HG03103 (cell line): ENCODE measurements around the gene TTC34.

ENCODE experiments used
- ATAC-seq: cut with Tn5 transposase; IDR thresholded peaks from one replicate; pipeline ENCODE4 v1.9.1; 2021; ENCODE audit warnings: low read depth; ENCODE audit not compliant: unreplicated experiment

Gene TTC34

GRCh38 chr1:2801535-2802291 lies at the start of gene TTC34:
Gene TTC34 (minus strand): TSS chr1:2801693. CDS start chr1:2800827, 866 bp downstream.
- no peak for ATAC-seq

GRCh38 chr1:2850502-2850901 lies 49.0 kb upstream of the TTC34 start:
- ATAC-seq: no peak

- no peak for ATAC-seq
Measured at GRCh38 chr1:2848006-2848670, 46.6 kb upstream of the TTC34 start.

- ATAC-seq: no peak
Measured at GRCh38 chr1:2847086-2847985, 45.8 kb upstream of the TTC34 start.

GRCh38 chr1:2845869-2846268 lies 44.4 kb upstream of the TTC34 start:
- no peak for ATAC-seq

- no peak for ATAC-seq
Measured at GRCh38 chr1:2840036-2840809, 38.7 kb upstream of the TTC34 start.

GRCh38 chr1:2837823-2838222 lies 36.3 kb upstream of the TTC34 start:
- no peak for ATAC-seq

GRCh38 chr1:2837316-2837715 lies 35.8 kb upstream of the TTC34 start:
- no peak for ATAC-seq

GRCh38 chr1:2836333-2836970 lies 35.0 kb upstream of the TTC34 start:
- ATAC-seq: no peak

- ATAC-seq: no peak
Measured at GRCh38 chr1:2835650-2836159, 34.2 kb upstream of the TTC34 start.

- ATAC-seq: no peak
Measured at GRCh38 chr1:2834741-2835564, 33.5 kb upstream of the TTC34 start.

GRCh38 chr1:2834146-2834475 lies 32.6 kb upstream of the TTC34 start:
- ATAC-seq: no peak

GRCh38 chr1:2833454-2834145 lies 32.1 kb upstream of the TTC34 start:
- ATAC-seq: no peak

- ATAC-seq: no peak
Measured at GRCh38 chr1:2832506-2833453, 31.3 kb upstream of the TTC34 start.

- no peak for ATAC-seq
Measured at GRCh38 chr1:2831596-2832212, 30.2 kb upstream of the TTC34 start.

GRCh38 chr1:2830761-2831425 lies 29.4 kb upstream of the TTC34 start:
- no peak for ATAC-seq
